Choroid plexus epithelial cell (primary cell): Measurements from ENCODE around the gene CLIC4.
A peak's percentile ranks its signal among the peaks of the same experiment; 100 is the strongest.
"Not testable (repeated sequence)": the region's sequence is repeated elsewhere in the genome, so short reads cannot be mapped to it uniquely, and the experiment has no call there.

Experiments
- DNase-seq: peaks from one replicate; pipeline ENCODE4 v3.0.0-alpha.2; 2010; ENCODE audit warnings: low read depth
- H3K4me3 ChIP-seq: 2 replicates; pipeline ENCODE4 v1.5.1; 2011; ENCODE audit warnings: low read depth, mild to moderate bottlenecking, control low read depth, low read length, moderate library complexity
- TF ChIP-seq, protein P1 (sequence below): conservative IDR thresholded peaks from 2 replicates; pipeline ENCODE4 v1.5.1; 2011; ENCODE audit warnings: low read depth, mild to moderate bottlenecking, control low read depth, inconsistent platforms, low read length, moderate library complexity

The CLIC4 gene

DNA sequence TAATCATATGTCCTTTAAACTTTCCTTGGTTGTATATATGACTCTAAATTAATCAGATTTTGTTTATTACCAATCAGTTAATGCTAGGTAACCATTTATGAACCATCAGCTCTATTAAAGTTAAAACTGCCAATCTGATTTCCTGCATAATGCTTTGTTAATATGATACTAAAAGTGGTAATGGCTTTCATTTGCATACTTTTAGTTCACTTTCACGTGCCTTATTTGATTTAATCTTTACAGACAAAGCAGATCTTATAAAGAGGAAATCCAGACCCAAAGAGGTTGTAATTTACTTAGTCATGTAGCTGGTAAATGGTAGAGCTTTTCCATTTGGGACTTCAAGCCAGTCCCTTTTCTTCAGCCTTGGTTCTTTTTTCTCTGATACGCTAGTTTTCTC lies 61.3 kb downstream of the CLIC4 start:
- H3K4me3 ChIP-seq: no peak overlapping the region
- DNase-seq: no peak
- TF ChIP-seq, protein P1, sequence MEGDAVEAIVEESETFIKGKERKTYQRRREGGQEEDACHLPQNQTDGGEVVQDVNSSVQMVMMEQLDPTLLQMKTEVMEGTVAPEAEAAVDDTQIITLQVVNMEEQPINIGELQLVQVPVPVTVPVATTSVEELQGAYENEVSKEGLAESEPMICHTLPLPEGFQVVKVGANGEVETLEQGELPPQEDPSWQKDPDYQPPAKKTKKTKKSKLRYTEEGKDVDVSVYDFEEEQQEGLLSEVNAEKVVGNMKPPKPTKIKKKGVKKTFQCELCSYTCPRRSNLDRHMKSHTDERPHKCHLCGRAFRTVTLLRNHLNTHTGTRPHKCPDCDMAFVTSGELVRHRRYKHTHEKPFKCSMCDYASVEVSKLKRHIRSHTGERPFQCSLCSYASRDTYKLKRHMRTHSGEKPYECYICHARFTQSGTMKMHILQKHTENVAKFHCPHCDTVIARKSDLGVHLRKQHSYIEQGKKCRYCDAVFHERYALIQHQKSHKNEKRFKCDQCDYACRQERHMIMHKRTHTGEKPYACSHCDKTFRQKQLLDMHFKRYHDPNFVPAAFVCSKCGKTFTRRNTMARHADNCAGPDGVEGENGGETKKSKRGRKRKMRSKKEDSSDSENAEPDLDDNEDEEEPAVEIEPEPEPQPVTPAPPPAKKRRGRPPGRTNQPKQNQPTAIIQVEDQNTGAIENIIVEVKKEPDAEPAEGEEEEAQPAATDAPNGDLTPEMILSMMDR: no peak

GRCh38 chr1:24811494-24811893 lies 66.2 kb downstream of the CLIC4 start:
- not testable (repeated sequence) for H3K4me3 ChIP-seq, DNase-seq

DNA sequence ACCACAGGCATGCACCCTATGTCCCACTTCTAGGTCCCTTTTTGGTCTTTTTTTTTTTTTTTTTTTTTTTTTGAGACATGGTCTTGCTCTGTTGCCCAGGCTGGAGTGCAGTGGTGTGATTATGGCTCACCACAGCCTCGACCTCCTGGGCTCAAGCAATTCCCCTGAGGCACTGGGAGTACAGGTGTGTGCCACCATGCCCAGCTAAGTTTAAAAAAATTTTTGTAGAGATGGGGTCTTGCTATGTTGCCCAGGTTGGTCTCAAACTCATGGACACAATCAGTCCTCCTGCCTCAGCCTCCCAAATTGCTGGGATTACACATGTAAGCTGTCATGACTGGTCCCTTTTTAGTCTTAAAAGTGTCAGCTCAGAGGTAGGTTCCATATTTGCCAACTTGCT lies 75.0 kb downstream of the CLIC4 start:
- H3K4me3 ChIP-seq, DNase-seq: not testable (repeated sequence)

DNA sequence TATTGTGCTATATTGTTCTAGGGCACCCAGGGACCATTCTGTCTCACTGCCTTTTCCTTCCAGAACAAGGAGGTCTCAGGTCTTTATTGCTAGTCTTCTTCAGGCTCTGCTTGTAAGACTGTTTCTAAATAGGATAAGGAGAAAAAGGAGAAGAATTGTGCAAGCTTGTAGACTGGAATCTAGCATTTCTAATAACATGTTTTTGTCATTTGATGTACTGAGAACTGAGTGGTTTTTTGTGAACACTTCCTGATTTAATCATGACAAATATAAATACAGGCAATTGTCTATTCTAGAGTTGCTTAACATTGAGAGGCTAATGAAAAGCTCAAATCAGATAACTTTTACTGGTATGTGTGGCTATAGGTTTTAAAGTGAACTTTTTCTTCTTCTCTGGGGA lies 77.6 kb downstream of the CLIC4 start:
- no peak overlapping the region for H3K4me3 ChIP-seq
- peak; percentile 22 for DNase-seq
- TF ChIP-seq, protein P1: no peak

GRCh38 chr1:24823486-24823885 lies 78.2 kb downstream of the CLIC4 start:
- not testable (repeated sequence) for H3K4me3 ChIP-seq, DNase-seq

DNA sequence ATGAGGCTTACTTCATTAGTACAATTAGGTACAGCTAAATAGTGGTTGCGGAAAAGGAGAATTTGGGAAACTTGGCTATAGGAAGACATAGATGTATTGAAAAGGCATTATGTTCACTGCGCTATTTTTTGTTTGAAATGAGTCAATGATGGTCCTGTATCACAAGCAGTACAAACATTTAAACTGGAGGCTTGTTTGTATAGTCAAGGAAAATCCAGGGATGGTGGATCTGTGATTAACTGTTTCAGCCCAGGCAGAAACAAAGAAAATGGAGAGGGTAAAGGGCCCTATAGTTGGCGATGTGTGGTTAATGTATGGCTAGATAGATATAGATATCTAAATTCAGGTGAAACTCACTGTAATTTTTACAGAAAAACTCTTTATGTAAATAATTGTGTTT lies 79.9 kb downstream of the CLIC4 start:
- DNase-seq: no peak
- TF ChIP-seq, protein P1: no peak
- H3K4me3 ChIP-seq: no peak overlapping the region

GRCh38 chr1:24826510-24826909 lies 81.3 kb downstream of the CLIC4 start:
- no peak for DNase-seq
- TF ChIP-seq, protein P1: no peak
- H3K4me3 ChIP-seq: no peak overlapping the region

- DNase-seq: peak; percentile 55
- TF ChIP-seq, protein P1: no peak
- H3K4me3 ChIP-seq: no peak overlapping the region
These were observed 82.3 kb downstream of the CLIC4 start for GRCh38 chr1:24827379-24828135.
